Thyroid gland (tissue), 4 donors: ENCODE measurements around the gene CD276.
"Not testable (repeated sequence)": the region's sequence is repeated elsewhere in the genome, so short reads cannot be mapped to it uniquely, and the experiment has no call there.

Experiments
- POLR2A ChIP-seq, 2 donors: fragments of 450-650 bp; IDR thresholded peaks; one replicate each; pipeline ENCODE4 v1.6.1; 2017; ENCODE audit warnings: antibody characterized with exemption in 2 of 2, mild to moderate bottlenecking in 2 of 2, moderate library complexity in 1 of 2
- TF ChIP-seq, protein P1 (sequence below), 6 experiments: fragments of 200-600 bp in 3 of 6; fragments of 450-650 bp in 3 of 6; sonication (generic) in 3 of 6; IDR thresholded peaks; one replicate each; pipeline ENCODE4 v1.5.1; 2016 to 2019; ENCODE audit warnings: antibody characterized with exemption in 6 of 6, mild to moderate bottlenecking in 2 of 6, inconsistent platforms in 1 of 6, moderate library complexity in 1 of 6

DNA sequence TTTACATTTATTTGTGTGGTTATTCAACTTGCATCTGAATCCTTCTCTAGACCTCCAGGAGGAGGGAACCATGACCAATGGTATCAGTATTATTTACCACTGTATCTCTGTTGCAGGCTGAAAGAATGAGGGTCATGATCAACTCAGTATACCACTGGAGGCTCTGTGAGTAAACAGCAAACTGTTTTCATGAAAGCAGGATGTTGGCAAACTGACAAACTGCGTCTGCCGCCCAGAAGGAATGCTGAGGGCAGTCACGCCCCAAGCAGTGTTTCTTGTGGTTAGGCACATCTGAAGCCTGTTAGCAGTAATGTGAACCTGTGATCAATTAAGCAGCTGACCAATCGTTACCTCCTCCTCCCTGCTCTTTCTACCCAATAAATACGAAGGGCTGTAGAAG, 44.7 kb upstream of the CD276 start:
- not testable (repeated sequence) for TF ChIP-seq POLR2A (IDR thresholded peaks at IDR 0.05)
- TF ChIP-seq, protein P1, sequence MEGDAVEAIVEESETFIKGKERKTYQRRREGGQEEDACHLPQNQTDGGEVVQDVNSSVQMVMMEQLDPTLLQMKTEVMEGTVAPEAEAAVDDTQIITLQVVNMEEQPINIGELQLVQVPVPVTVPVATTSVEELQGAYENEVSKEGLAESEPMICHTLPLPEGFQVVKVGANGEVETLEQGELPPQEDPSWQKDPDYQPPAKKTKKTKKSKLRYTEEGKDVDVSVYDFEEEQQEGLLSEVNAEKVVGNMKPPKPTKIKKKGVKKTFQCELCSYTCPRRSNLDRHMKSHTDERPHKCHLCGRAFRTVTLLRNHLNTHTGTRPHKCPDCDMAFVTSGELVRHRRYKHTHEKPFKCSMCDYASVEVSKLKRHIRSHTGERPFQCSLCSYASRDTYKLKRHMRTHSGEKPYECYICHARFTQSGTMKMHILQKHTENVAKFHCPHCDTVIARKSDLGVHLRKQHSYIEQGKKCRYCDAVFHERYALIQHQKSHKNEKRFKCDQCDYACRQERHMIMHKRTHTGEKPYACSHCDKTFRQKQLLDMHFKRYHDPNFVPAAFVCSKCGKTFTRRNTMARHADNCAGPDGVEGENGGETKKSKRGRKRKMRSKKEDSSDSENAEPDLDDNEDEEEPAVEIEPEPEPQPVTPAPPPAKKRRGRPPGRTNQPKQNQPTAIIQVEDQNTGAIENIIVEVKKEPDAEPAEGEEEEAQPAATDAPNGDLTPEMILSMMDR (IDR thresholded peaks at IDR 0.05) = not testable (repeated sequence)
